Measurements from ENCODE around the gene SMIM3.
A peak's percentile ranks its signal among the peaks of the same experiment; 100 is the strongest.

SMIM3 gene

GRCh38 chr5:150765799-150766169, 12.8 kb upstream of the SMIM3 start:
- DNase-seq = peak in 1 of 2 donors; percentile 40

- DNase-seq = no peak
Observed at GRCh38 chr5:150766251-150766650, 12.3 kb upstream of the SMIM3 start.

GRCh38 chr5:150771034-150771795, 7.3 kb upstream of the SMIM3 start:
- DNase-seq = no peak

GRCh38 chr5:150774145-150774544, 4.4 kb upstream of the SMIM3 start:
- DNase-seq = no peak

GRCh38 chr5:150777685-150778084, 872 bp upstream of the SMIM3 start:
- peak; percentile 64 to 89 for DNase-seq

- DNase-seq = peak in 1 of 2 donors; percentile 53
Observed at GRCh38 chr5:150778088-150778516, 455 bp upstream of the SMIM3 start.

- DNase-seq = no peak
Observed at GRCh38 chr5:150779397-150780186, 1.0 kb downstream of the SMIM3 start.

GRCh38 chr5:150780187-150780692, 1.7 kb downstream of the SMIM3 start:
- peak; percentile 58 to 92 for DNase-seq

- peak; percentile 47 to 66 for DNase-seq
Observed at GRCh38 chr5:150780816-150781221, 2.3 kb downstream of the SMIM3 start.

GRCh38 chr5:150781706-150782614, 3.4 kb downstream of the SMIM3 start:
- DNase-seq = no peak

- no peak for DNase-seq
Observed at GRCh38 chr5:150782850-150783249, 4.3 kb downstream of the SMIM3 start.

- DNase-seq = peak in 1 of 2 donors; percentile 44
Observed at GRCh38 chr5:150783422-150783928, 4.9 kb downstream of the SMIM3 start.

- no peak for DNase-seq
Observed at GRCh38 chr5:150785950-150786349, 7.4 kb downstream of the SMIM3 start.

GRCh38 chr5:150786876-150787275, 8.3 kb downstream of the SMIM3 start:
- DNase-seq = no peak

GRCh38 chr5:150787656-150788055, 9.1 kb downstream of the SMIM3 start:
- peak; percentile 61 to 63 for DNase-seq

GRCh38 chr5:150788977-150789376, 10.4 kb downstream of the SMIM3 start:
- DNase-seq = no peak

- DNase-seq = no peak
Observed at GRCh38 chr5:150789450-150789849, 10.9 kb downstream of the SMIM3 start.

- DNase-seq = peak; percentile 94 to 96
Observed at GRCh38 chr5:150789943-150790611, 11.5 kb downstream of the SMIM3 start.

GRCh38 chr5:150791536-150791935, 13.0 kb downstream of the SMIM3 start:
- DNase-seq = no peak

- DNase-seq = peak in 1 of 2 donors; percentile 15
Observed at GRCh38 chr5:150793423-150793888, 14.9 kb downstream of the SMIM3 start.

- no peak for DNase-seq
Observed at GRCh38 chr5:150794927-150795326, 16.4 kb downstream of the SMIM3 start.

GRCh38 chr5:150797384-150797783, 18.8 kb downstream of the SMIM3 start:
- DNase-seq = no peak

Measured in inflammatory macrophage treated with lipopolysaccharide for 1 hour (primary cell).